ENCODE data around the gene NEK1.
"Not testable (repeated sequence)": the region's sequence is repeated elsewhere in the genome, so short reads cannot be mapped to it uniquely, and the experiment has no call there.

NEK1 gene

GRCh38 chr4:169645627-169646026 lies 33.2 kb upstream of the NEK1 start:
- DNase-seq, result no peak
- H3K27me3 Mint-ChIP-seq, result no peaks in the 10 kb centered on the region
- no peak overlapping the region for H3K27ac Mint-ChIP-seq
- peaks cover 9% of the 10 kb centered on the region for H3K4me1 Mint-ChIP-seq (ENCODE audit: low read depth)
- H3K36me3 Mint-ChIP-seq (ENCODE audit: low read depth), result peaks cover 51% of the 10 kb centered on the region
- H3K4me3 Mint-ChIP-seq, result no peak overlapping the region
- no peaks in the 10 kb centered on the region for H3K9me3 Mint-ChIP-seq

GRCh38 chr4:169644802-169645201 lies 32.4 kb upstream of the NEK1 start:
- Mint-ChIP-seq H3K4me1 (ENCODE audit: low read depth) (peaks cover 3% of the 10 kb centered on the region), H3K27me3 (no peaks in the 10 kb centered on the region)

GRCh38 chr4:169640261-169640870 lies 28.0 kb upstream of the NEK1 start:
- no peak for DNase-seq
- H3K36me3 Mint-ChIP-seq (ENCODE audit: low read depth), result peaks cover 80% of the 10 kb centered on the region
- no peak overlapping the region for H3K4me3 Mint-ChIP-seq

More at GRCh38 chr4:169644802-169645201, 32.4 kb upstream of the NEK1 start:
- no peak overlapping the region for H3K27ac Mint-ChIP-seq
- H3K9me3 Mint-ChIP-seq, result no peaks in the 10 kb centered on the region
- no peak overlapping the region for H3K4me3 Mint-ChIP-seq
- DNase-seq, result no peak
- peaks cover 53% of the 10 kb centered on the region for H3K36me3 Mint-ChIP-seq (ENCODE audit: low read depth)

GRCh38 chr4:169634975-169635374 lies 22.6 kb upstream of the NEK1 start:
- Mint-ChIP-seq H3K9me3 (no peaks in the 10 kb centered on the region), H3K4me1 (ENCODE audit: low read depth) (peaks cover 29% of the 10 kb centered on the region), H3K27me3 (no peaks in the 10 kb centered on the region), H3K4me3 (no peak overlapping the region), H3K27ac (no peak overlapping the region), H3K36me3 (ENCODE audit: low read depth) (peaks cover 57% of the 10 kb centered on the region)
- no peak for DNase-seq

More at GRCh38 chr4:169640261-169640870, 28.0 kb upstream of the NEK1 start:
- H3K4me1 Mint-ChIP-seq (ENCODE audit: low read depth), result peaks cover 8% of the 10 kb centered on the region
- no peak overlapping the region for H3K27ac Mint-ChIP-seq
- no peaks in the 10 kb centered on the region for H3K9me3 Mint-ChIP-seq
- H3K27me3 Mint-ChIP-seq, result no peaks in the 10 kb centered on the region

GRCh38 chr4:169632896-169633295 lies 20.5 kb upstream of the NEK1 start:
- Mint-ChIP-seq H3K27ac (no peak overlapping the region), H3K27me3 (no peaks in the 10 kb centered on the region), H3K4me3 (no peak overlapping the region), H3K36me3 (ENCODE audit: low read depth) (peaks cover 40% of the 10 kb centered on the region), H3K4me1 (ENCODE audit: low read depth) (peaks cover 40% of the 10 kb centered on the region), H3K9me3 (no peaks in the 10 kb centered on the region)
- no peak for DNase-seq

- peaks cover 17% of the 10 kb centered on the region for H3K36me3 Mint-ChIP-seq (ENCODE audit: low read depth)
- no peak for DNase-seq
- no peaks in the 10 kb centered on the region for H3K9me3 Mint-ChIP-seq
- no peaks in the 10 kb centered on the region for H3K27me3 Mint-ChIP-seq
- H3K27ac Mint-ChIP-seq, result no peak overlapping the region
- H3K4me1 Mint-ChIP-seq (ENCODE audit: low read depth), result peaks cover 53% of the 10 kb centered on the region
- H3K4me3 Mint-ChIP-seq, result no peak overlapping the region
These were observed 17.7 kb upstream of the NEK1 start for GRCh38 chr4:169630069-169630468.

DNA sequence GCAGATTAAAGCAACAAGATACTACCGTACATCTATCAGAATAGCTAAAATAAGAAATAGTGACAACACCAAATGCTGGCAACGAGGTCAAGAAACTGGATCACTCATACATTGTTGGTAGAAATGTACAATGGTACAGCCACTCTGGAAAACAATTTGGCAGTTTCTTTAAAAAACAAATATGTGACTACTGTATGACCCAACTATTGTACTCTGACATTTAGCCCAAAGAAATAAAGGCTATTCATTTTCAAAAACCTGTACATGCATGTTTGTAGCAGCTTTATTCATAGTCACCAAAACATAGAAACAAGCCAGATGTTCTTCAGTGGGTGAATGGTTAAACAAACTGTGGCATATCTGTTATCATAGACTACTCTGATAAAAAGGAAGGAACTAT lies 16.2 kb upstream of the NEK1 start:
- no peak for DNase-seq
- peaks cover 51% of the 10 kb centered on the region for H3K4me1 Mint-ChIP-seq (ENCODE audit: low read depth)
- H3K27ac Mint-ChIP-seq, result peak overlapping the region; percentile 58

DNA sequence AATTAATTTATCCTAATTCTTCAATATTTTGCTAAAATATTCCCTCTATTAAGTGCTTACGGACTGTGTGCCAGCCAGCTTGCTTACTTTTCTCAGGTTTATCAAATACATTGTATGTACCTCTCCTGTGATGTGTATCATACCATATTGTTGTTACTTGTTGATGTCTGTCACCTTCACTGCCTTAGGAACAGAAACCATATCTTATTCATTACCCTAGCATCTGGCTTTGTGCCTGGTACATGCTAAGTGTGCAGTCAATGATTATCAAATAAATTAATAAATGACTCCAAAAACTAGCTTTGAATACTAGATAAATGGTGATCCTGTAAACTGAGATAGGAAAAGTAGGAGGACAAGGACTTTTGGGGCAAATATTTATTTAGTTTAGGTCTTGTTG lies 14.9 kb upstream of the NEK1 start:
- Mint-ChIP-seq H3K9me3 (no peaks in the 10 kb centered on the region), H3K27ac (peak overlapping the region; percentile 77), H3K27me3 (no peaks in the 10 kb centered on the region), H3K4me1 (ENCODE audit: low read depth) (peaks cover 60% of the 10 kb centered on the region), H3K36me3 (ENCODE audit: low read depth) (peaks cover 24% of the 10 kb centered on the region), H3K4me3 (no peak overlapping the region)
- no peak for DNase-seq

More for the DNA sequence above, 16.2 kb upstream of the NEK1 start:
- Mint-ChIP-seq H3K4me3 (no peak overlapping the region), H3K9me3 (no peaks in the 10 kb centered on the region), H3K27me3 (no peaks in the 10 kb centered on the region), H3K36me3 (ENCODE audit: low read depth) (peaks cover 23% of the 10 kb centered on the region)

GRCh38 chr4:169626331-169627282 lies 14.2 kb upstream of the NEK1 start:
- peaks cover 62% of the 10 kb centered on the region for H3K4me1 Mint-ChIP-seq (ENCODE audit: low read depth)
- peaks cover 21% of the 10 kb centered on the region for H3K36me3 Mint-ChIP-seq (ENCODE audit: low read depth)
- H3K27me3 Mint-ChIP-seq, result no peaks in the 10 kb centered on the region
- no peak for DNase-seq
- H3K4me3 Mint-ChIP-seq, result no peak overlapping the region
- H3K27ac Mint-ChIP-seq, result peak overlapping the region; percentile 87
- H3K9me3 Mint-ChIP-seq, result no peaks in the 10 kb centered on the region

GRCh38 chr4:169625886-169626285 lies 13.5 kb upstream of the NEK1 start:
- Mint-ChIP-seq H3K27me3 (no peaks in the 10 kb centered on the region), H3K36me3 (ENCODE audit: low read depth) (peaks cover 18% of the 10 kb centered on the region), H3K4me1 (ENCODE audit: low read depth) (peaks cover 60% of the 10 kb centered on the region)

GRCh38 chr4:169624012-169624411 lies 11.6 kb upstream of the NEK1 start:
- not testable (repeated sequence) for H3K9me3 Mint-ChIP-seq, H3K4me3 Mint-ChIP-seq, DNase-seq, H3K27me3 Mint-ChIP-seq, H3K27ac Mint-ChIP-seq
- peaks cover 26% of the 10 kb centered on the region for H3K36me3 Mint-ChIP-seq (ENCODE audit: low read depth)
- peaks cover 58% of the 10 kb centered on the region for H3K4me1 Mint-ChIP-seq (ENCODE audit: low read depth)

More at GRCh38 chr4:169625886-169626285, 13.5 kb upstream of the NEK1 start:
- H3K9me3 Mint-ChIP-seq, result no peaks in the 10 kb centered on the region
- no peak overlapping the region for H3K4me3 Mint-ChIP-seq
- H3K27ac Mint-ChIP-seq, result peak overlapping the region; percentile 87
- DNase-seq, result no peak

GRCh38 chr4:169622566-169622965 lies 10.2 kb upstream of the NEK1 start:
- no peaks in the 10 kb centered on the region for H3K27me3 Mint-ChIP-seq

DNA sequence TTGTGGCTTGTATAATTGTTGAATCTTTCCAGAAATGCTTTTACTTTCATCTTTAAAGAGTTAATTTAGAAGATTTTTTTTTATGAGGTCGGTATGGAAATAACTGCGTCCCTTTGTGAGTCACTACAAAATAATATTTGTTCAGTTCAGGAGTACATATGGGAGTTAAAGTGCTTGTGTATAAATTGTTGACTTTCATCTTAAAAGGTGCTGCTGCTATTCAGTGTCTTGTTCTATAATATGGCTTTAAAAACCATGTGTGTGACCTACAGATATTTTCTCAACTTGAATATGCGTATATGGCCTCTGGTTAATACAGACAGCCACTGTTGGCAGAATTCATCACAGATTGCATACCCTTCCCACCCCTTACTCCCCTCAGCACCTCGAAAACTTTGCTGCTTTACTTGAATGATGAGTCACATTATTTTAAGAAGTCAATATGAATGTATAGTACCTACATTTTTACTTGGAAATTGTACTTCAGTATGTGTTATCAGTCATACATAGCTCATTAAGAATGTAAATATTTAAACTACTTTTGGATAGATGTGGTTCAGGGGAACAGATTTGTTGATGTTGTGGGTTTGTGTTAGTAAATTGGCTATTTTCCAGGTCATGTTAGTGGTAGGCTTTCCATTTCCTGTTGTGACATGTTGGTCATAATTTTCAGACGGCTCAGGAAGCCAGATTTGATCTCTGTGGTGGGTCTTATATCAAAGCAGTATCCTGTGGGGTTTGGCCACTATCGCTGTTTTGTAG lies 9.5 kb upstream of the NEK1 start:
- Mint-ChIP-seq H3K4me3 (peak overlapping the region; percentile 98), H3K36me3 (ENCODE audit: low read depth) (peaks cover 22% of the 10 kb centered on the region), H3K4me1 (ENCODE audit: low read depth) (peaks cover 60% of the 10 kb centered on the region), H3K27me3 (no peaks in the 10 kb centered on the region), H3K27ac (peak overlapping the region; percentile 99), H3K9me3 (no peaks in the 10 kb centered on the region)
- DNase-seq, result no peak

More at GRCh38 chr4:169622566-169622965, 10.2 kb upstream of the NEK1 start:
- peaks cover 61% of the 10 kb centered on the region for H3K4me1 Mint-ChIP-seq (ENCODE audit: low read depth)
- no peak for DNase-seq
- H3K36me3 Mint-ChIP-seq (ENCODE audit: low read depth), result peaks cover 22% of the 10 kb centered on the region
- peak overlapping the region; percentile 98 for H3K4me3 Mint-ChIP-seq
- peak overlapping the region; percentile 99 for H3K27ac Mint-ChIP-seq
- H3K9me3 Mint-ChIP-seq, result no peaks in the 10 kb centered on the region

GRCh38 chr4:169620880-169621248 lies 8.5 kb upstream of the NEK1 start:
- no peaks in the 10 kb centered on the region for H3K27me3 Mint-ChIP-seq
- peak overlapping the region; percentile 100 for H3K27ac Mint-ChIP-seq
- no peaks in the 10 kb centered on the region for H3K9me3 Mint-ChIP-seq
- H3K4me3 Mint-ChIP-seq, result peak overlapping the region; percentile 98
- peaks cover 22% of the 10 kb centered on the region for H3K36me3 Mint-ChIP-seq (ENCODE audit: low read depth)
- peak; percentile 49 for DNase-seq
- H3K4me1 Mint-ChIP-seq (ENCODE audit: low read depth), result peaks cover 60% of the 10 kb centered on the region
